HG02973 (cell line): Measurements from ENCODE around the gene LRRC4C.
"Not testable (repeated sequence)": the region's sequence is repeated elsewhere in the genome, so short reads cannot be mapped to it uniquely, and the experiment has no call there.

ENCODE experiments used
- ATAC-seq: cut with Tn5 transposase; IDR thresholded peaks from one replicate; pipeline ENCODE4 v1.9.1; 2021; ENCODE audit warnings: moderate library complexity; ENCODE audit not compliant: unreplicated experiment

LRRC4C gene

GRCh38 chr11:40269865-40270264 lies 1189.6 kb downstream of the LRRC4C start:
- ATAC-seq, result no peak

GRCh38 chr11:40268551-40268950 lies 1190.9 kb downstream of the LRRC4C start:
- no peak for ATAC-seq

DNA sequence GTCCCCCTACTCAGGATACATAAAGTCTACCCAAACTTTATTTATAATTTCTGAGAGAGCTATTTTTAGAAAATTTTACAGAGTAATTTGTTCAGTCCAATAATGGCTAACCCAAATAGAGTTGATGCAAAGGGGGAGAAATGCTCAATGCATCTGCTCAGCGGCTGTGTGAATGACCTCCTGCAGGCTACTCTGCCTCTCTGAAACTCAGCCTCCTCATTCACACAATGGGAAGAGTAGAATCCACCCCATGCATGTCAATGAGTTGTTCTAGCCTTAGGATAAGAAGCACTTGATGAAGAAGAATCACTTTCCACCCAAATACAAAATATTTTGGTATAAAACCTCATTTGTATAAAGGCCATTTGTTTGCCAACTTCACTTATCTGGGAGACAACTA lies 1204.0 kb downstream of the LRRC4C start:
- ATAC-seq, result no peak

DNA sequence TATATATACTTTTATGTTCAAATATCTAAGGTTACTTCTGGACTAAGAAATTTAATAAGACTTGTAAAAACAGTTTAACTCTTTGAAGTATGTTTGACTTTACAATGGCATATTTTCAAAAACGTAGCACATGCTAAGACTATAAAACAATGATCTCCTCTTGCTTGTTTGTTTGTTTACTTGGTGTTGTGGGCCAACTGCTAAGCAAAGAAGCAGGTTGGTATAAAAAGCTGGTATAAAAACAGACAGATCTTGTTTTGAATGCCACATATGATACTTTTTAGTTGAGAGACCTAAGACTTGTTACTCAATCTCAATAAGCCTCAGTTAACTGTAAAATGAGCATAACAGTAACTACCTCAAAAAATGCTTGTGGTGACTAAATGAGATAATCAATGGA lies 1206.3 kb downstream of the LRRC4C start:
- no peak for ATAC-seq

DNA sequence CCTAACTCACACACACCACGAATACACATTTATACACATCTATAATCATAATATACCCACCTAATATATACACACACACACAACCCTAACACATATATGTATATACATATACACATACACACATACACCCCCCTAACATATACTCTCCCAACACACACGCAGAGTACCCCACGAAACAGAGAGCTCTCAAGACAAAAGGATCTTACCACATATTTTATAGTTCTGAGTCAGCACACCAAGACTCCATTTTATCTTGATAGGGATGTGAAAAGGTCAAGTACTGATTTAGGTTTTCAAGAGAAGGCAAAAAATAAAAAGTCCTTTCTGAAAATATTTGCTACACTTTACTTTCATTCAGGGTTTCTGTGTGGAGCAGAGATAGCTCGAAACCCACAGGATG lies 1207.2 kb downstream of the LRRC4C start:
- no peak for ATAC-seq

DNA sequence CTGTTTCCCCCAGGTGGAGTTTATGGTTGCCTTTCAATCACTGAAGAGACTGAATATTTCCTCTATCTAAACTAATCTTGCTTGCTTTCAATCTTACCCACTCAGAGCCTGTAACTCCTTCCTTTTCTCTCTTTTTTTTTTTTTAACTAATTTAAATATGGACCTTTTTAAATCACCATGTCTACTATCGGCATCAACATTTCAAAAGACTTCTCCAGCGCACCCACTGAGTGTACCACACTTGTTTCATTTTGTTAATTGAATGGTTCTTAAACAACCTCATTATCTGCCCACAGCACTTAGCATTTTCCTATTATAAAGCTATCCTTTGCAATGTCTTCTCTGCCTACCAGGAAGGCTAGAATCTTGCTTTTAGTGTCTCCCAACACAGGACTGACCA lies 1212.5 kb downstream of the LRRC4C start:
- ATAC-seq, result no peak

DNA sequence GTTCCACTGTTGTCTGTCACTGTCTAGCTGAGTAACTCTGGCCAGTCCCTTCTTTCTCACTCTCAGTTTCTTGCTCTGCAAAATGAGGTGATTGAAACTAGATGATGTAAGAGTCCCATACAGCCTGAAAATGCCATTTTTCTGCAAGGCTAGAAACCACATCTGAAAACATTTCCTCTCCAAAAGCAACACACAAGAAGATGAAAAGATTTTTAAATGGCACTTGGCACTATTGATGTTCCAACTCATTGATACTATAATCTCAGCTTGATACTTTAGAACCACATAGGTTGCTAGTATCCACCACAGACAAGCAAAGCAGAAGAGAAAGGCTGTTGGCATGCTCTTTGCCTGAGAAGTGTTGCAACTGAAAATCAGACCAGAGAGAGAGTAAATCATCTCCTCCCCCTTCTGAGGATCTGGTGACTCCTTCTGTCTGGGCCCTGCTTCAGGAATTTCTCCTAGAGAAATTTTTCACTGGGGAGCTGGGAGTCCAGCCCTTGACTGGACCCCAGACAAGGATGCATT lies 1217.9 kb downstream of the LRRC4C start:
- peak; percentile 94 for ATAC-seq

- no peak for ATAC-seq
These were observed 1219.2 kb downstream of the LRRC4C start for GRCh38 chr11:40240284-40240683.

DNA sequence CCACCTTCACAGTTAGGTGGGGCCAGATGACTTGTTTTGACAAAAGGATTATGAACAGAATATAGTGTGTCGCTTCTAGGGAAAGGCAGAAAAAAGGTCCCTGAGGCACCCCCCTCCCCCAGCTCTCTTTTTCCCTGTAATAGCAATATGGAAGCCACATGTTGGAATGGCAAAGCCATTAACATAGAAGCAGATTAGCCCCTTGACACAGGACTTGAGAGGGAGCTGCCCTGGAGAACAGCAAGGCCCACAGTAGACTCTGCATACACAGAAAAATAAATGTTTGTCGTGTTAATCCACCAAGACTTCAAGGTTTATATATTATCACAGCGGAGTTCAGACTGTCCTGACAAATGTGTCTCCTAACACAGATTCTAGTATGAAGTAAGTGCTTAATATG lies 1222.9 kb downstream of the LRRC4C start:
- no peak for ATAC-seq

DNA sequence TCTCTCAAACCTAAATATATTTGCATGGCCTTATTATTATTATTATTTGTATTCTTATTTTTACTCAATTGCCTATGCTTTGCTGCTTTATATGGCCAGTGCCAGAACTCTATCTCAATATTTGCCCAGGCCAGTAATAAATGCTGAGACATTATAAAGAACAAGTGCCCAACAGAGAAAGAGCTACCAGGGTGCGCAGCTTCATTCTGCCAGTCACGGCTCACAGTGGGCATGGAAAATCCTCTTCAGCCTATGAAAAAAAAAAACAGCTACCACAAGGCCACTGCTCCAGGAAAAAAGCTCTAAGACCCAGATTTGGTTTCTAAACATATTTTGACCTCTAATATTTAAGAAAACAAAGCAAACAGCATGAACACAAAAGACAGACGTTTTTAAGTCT lies 1223.6 kb downstream of the LRRC4C start:
- no peak for ATAC-seq

DNA sequence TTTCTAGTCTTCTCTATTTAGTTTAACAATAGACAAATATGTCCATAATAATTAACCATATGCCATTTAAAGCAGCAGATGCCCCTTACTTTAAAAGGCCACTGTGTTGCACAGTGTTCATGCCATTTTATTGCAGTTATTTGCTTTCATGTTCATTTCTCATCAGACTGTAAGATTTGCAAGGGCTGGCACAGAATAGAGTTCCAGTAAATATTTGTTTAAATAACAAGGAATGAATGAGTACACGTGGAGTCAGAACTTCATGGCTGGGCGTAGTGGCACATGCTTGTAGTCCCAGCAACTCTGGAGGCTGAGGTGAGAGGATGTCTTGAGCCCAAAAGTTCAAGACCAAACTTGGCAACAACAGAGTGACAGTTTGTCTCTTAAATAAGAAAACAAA lies 1228.6 kb downstream of the LRRC4C start:
- no peak for ATAC-seq

- no peak for ATAC-seq
These were observed 1230.8 kb downstream of the LRRC4C start for GRCh38 chr11:40228662-40229061.

DNA sequence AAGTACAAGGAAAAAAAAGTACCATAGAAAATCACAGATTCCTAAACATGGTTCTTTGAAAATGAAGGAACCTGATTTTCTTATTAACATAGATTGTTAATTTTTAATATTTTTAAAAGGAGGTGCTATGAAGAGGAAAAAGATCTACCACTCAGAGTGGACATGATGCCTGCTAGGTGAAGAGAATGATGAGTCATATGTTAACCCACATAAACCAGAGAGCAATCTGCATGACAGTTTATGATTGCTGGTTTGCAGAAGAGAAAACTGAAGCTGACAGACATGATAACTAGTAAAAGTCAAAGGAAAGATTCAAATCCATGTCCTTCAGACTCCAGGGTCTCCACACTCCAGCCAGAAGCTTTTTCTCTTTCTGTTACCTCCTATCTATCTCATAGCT lies 1231.7 kb downstream of the LRRC4C start:
- no peak for ATAC-seq

DNA sequence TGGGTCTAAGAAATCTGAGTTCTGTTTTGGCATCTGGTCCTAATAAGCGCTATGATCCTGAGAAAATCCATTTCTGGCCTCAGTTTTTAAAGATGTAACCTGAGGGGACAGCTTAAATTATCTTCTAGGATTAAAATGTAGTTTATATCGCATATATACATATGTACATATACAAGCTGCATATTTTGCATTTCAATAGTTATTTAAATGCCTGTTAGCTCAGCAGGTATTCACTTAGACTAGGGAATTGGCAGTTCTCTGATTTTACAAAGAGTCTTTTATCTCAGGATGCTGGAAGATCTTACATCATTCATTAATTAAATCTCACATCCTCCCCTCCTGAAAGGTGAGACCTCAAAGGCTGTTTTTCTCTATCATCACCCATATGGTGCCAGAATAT lies 1232.8 kb downstream of the LRRC4C start:
- no peak for ATAC-seq

GRCh38 chr11:40223596-40224330 lies 1235.7 kb downstream of the LRRC4C start:
- no peak for ATAC-seq

DNA sequence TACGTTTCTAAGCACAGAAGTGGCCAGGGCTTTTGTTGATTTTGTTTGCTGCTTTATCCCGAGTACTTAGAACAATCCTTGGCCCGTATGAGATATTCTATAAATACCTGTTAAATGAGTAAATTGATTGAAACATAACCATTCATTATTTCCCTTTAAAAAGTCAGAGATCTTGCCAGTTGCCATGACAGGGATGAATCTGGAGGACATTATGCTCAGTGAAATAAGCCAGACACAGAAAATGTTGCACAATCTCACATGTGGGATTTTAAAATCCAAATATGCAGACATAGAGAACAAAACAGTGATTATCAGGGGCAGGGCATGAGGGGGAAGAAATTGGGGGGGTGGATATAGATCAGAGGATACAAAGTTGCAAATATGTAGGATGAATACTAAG lies 1240.1 kb downstream of the LRRC4C start:
- ATAC-seq, result no peak

DNA sequence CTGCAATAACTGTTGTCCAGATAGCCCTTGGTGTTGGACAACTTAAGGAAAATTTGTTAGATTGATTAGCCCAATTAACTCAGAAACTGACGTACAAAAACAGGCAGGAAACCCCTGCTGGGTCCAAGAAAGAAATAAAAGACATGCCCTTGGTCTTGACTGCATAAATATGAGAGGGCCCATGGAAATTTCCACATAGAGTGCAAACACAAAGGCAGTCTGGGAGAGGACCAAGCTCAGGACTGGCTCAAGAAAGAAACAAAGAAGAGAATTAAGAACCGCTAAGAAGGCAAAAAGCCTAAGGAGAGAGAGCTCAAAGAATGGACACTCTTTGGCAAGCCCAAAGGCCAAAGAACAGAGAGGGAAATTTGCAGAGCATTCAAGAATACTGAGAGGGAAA lies 1243.9 kb downstream of the LRRC4C start:
- no peak for ATAC-seq

DNA sequence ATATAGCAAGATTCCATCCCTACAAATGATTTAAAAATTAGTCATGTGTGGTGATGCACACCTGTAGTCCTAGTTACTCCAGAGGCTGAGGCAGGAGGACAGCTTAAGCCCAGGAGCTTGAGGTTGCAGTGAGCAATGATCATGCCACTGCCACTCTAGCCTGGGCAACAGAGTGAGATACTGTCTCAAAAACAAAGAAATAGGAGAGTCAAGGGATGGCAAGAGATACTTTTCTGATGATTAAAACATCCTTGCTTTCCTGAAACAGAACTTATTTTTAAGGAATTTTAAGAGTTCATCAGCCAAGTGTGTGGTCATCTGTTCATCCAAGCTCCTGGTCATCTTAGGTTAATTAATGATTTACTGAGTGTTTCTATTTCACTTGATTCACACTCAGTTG lies 1252.0 kb downstream of the LRRC4C start:
- ATAC-seq, result no peak

- ATAC-seq, result no peak
These were observed 1255.2 kb downstream of the LRRC4C start for GRCh38 chr11:40204228-40204627.

DNA sequence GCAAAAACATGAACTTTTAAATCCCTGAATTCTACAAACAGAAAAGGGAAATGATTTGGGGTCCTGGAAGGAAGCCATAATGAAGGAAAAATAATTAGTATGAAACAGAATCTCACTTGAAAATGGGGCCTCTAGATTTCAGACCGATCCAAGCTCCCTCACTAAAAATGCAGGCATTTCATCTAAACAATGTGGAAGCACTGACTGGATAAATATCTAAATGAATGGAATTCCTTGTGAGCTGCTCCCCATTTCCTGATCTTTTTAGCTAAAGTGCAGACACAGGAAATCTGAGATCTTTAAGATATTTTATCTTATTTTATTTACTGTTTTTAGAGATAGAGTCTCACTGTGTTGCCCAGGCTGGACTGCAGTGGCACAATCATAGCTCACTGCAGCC lies 1255.8 kb downstream of the LRRC4C start:
- no peak for ATAC-seq

- ATAC-seq, result no peak
These were observed 1256.7 kb downstream of the LRRC4C start for GRCh38 chr11:40202589-40203270.

DNA sequence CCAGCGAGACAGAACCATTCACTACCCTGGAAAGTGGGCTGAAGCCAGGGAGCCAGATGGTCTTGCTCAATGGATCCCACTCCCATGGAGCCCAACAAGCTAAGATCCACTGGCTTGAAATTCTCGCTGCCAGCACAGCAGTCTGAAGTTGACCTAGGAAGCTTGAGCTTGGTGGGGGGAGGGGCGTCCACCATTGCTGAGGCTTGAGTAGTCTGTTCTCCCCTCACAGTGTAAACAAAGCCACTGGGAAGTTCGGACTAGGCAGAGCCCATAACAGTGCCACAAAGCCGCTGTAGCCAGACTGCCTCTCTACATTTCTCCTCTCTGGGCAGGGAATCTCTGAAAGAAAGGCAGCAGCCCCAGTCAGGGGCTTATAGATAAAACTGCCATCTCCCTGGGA lies 1266.9 kb downstream of the LRRC4C start:
- ATAC-seq, result not testable (repeated sequence)
